COR-L47 (cell line): Measurements from ENCODE around the gene B4GALNT2.
"Not testable (repeated sequence)": the region's sequence is repeated elsewhere in the genome, so short reads cannot be mapped to it uniquely, and the experiment has no call there.

Source experiments
- DNase-seq: peaks from one replicate; lab custom pipeline; 2025; lab: John Stamatoyannopoulos, UW

Gene B4GALNT2

GRCh38 chr17:49121696-49122292 lies 10.8 kb upstream of the B4GALNT2 start:
- DNase-seq, result no peak

- no peak for DNase-seq
Measured at GRCh38 chr17:49122566-49122965, 10.0 kb upstream of the B4GALNT2 start.

- no peak for DNase-seq
Measured at GRCh38 chr17:49123061-49123460, 9.5 kb upstream of the B4GALNT2 start.

GRCh38 chr17:49125449-49125848 lies 7.1 kb upstream of the B4GALNT2 start:
- no peak for DNase-seq

GRCh38 chr17:49126183-49126859 lies 6.2 kb upstream of the B4GALNT2 start:
- not testable (repeated sequence) for DNase-seq

- not testable (repeated sequence) for DNase-seq
Measured at GRCh38 chr17:49129359-49129950, 3.1 kb upstream of the B4GALNT2 start.

- no peak for DNase-seq
Measured at GRCh38 chr17:49130891-49131290, 1.7 kb upstream of the B4GALNT2 start.

- DNase-seq, result no peak
Measured at GRCh38 chr17:49132317-49132698, 261 bp upstream of the B4GALNT2 start.

GRCh38 chr17:49136335-49136734 lies 3.8 kb downstream of the B4GALNT2 start:
- DNase-seq, result no peak

- not testable (repeated sequence) for DNase-seq
Measured at GRCh38 chr17:49145654-49146053, 13.1 kb downstream of the B4GALNT2 start.

GRCh38 chr17:49146620-49147306 lies 14.2 kb downstream of the B4GALNT2 start:
- no peak for DNase-seq

- no peak for DNase-seq
Measured at GRCh38 chr17:49148171-49148570, 15.6 kb downstream of the B4GALNT2 start.

- DNase-seq, result no peak
Measured at GRCh38 chr17:49151996-49152395, 19.4 kb downstream of the B4GALNT2 start.

GRCh38 chr17:49156256-49156655 lies 23.7 kb downstream of the B4GALNT2 start:
- DNase-seq, result no peak

- DNase-seq, result no peak
Measured at GRCh38 chr17:49157784-49158183, 25.2 kb downstream of the B4GALNT2 start.

GRCh38 chr17:49162866-49163265 lies 30.3 kb downstream of the B4GALNT2 start:
- no peak for DNase-seq

- no peak for DNase-seq
Measured at GRCh38 chr17:49165143-49165542, 32.6 kb downstream of the B4GALNT2 start.

GRCh38 chr17:49168706-49169105 lies 36.1 kb downstream of the B4GALNT2 start:
- DNase-seq, result no peak

- no peak for DNase-seq
Measured at GRCh38 chr17:49170216-49170615, 37.6 kb downstream of the B4GALNT2 start.

- DNase-seq, result not testable (repeated sequence)
Measured at GRCh38 chr17:49170711-49171110, 38.1 kb downstream of the B4GALNT2 start.

GRCh38 chr17:49175978-49176377 lies 43.4 kb downstream of the B4GALNT2 start:
- DNase-seq, result not testable (repeated sequence)

- peak; percentile 23 for DNase-seq
Measured at GRCh38 chr17:49180303-49180702, 47.7 kb downstream of the B4GALNT2 start.
